Spleen (tissue), 7 donors: ENCODE results near the gene TEX52.

Experiments
- POLR2A ChIP-seq, 3 donors: fragments of 450-650 bp; IDR thresholded peaks; one replicate each; pipeline ENCODE4 v1.5.1; 2017; ENCODE audit warnings: antibody characterized with exemption in 3 of 3, mild to moderate bottlenecking in 1 of 3
- POLR2AphosphoS5 ChIP-seq, 3 donors: sonication (generic); formaldehyde crosslinking; IDR thresholded peaks; one replicate each; pipeline ENCODE4 v1.5.1; 2017; ENCODE audit warnings: antibody characterized with exemption in 3 of 3
- TF ChIP-seq, protein P1 (sequence below), 11 experiments: fragments of 200-600 bp in 7 of 11; fragments of 450-650 bp in 4 of 11; sonication (generic) in 4 of 11; IDR thresholded peaks in 8 of 11; conservative IDR thresholded peaks in 3 of 11; 1 replicate in 7 of 11; 2 replicates in 4 of 11; pipeline versions ENCODE4 v1.4.0 to v1.8.0; 2016 to 2021; ENCODE audit warnings: antibody characterized with exemption in 11 of 11, inconsistent platforms in 4 of 11, mild to moderate bottlenecking in 1 of 11
- donor health status: DM: no; HTN: no; CAD: no; lungs with moderate emphysema.
- donor health status: DM: no; HTN: no; CAD: no.
- donor health status: DM: no; HTN: no; CAD: no.

DNA sequence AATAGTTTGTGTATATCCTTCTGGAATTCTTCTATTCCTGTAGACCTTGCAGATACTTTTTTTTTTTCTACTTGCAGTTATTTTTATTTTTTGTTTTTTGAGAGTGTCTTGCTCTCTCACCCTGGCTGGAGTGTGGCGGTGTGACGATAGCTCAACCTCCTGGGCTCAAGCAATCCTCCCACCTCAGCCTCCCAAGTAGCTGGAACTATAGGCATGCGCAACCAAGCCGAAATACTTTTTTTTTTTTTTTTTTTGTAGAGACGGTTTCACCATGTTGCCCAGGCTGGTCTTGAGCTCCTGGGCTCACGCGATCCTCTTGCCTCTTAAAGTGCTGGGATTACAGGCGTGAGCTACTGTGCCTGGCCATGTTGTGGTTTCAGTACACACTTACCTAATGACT, 43.8 kb upstream of the TEX52 start:
- no peak for TF ChIP-seq POLR2AphosphoS5 (IDR thresholded peaks at IDR 0.05)
- TF ChIP-seq, protein P1, sequence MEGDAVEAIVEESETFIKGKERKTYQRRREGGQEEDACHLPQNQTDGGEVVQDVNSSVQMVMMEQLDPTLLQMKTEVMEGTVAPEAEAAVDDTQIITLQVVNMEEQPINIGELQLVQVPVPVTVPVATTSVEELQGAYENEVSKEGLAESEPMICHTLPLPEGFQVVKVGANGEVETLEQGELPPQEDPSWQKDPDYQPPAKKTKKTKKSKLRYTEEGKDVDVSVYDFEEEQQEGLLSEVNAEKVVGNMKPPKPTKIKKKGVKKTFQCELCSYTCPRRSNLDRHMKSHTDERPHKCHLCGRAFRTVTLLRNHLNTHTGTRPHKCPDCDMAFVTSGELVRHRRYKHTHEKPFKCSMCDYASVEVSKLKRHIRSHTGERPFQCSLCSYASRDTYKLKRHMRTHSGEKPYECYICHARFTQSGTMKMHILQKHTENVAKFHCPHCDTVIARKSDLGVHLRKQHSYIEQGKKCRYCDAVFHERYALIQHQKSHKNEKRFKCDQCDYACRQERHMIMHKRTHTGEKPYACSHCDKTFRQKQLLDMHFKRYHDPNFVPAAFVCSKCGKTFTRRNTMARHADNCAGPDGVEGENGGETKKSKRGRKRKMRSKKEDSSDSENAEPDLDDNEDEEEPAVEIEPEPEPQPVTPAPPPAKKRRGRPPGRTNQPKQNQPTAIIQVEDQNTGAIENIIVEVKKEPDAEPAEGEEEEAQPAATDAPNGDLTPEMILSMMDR (IDR thresholded peaks at IDR 0.05 in 8 of 11, conservative IDR thresholded peaks at IDR 0.05 in 3 of 11): no peak
- no peak for TF ChIP-seq POLR2A (IDR thresholded peaks at IDR 0.05)
